ENCODE data around the gene DOK7.

- TF ChIP-seq EZH2 (IDR thresholded peaks at IDR 0.05) (no peak), POLR2AphosphoS5 (IDR thresholded peaks at IDR 0.05; ENCODE audit: borderline replicate concordance, low read depth, low read length) (no peak)
Observed at GRCh38 chr4:3476341-3476747, 13.2 kb downstream of the DOK7 start.
